NK-92 treated with Interleukin-12 subunit alpha and Interleukin-12 subunit beta, amount 100 ng/mL, for 24 hours (cell line): ENCODE measurements around the gene USP53.
"Not testable (repeated sequence)": the region's sequence is repeated elsewhere in the genome, so short reads cannot be mapped to it uniquely, and the experiment has no call there.

ENCODE experiments used
- DNase-seq: peaks from one replicate; lab custom pipeline; 2025; lab: John Stamatoyannopoulos, UW

USP53 gene

DNA sequence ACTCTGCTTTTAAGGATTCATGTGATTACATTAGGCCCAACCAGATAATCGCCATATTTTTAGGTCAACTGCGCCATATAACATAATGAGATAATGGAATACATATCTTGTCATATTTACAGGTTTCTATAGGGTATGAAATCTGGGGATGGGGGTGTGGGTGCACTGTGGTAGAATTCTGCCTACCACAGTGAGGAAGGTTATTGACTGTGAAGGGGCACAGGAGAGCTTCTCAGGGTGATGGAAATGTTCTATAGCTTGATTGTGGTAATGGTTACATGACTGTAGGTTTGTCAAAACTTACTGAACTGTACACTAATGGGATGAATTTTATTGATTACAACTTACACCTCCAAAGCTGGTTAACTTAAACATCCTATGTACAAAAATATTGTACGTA is 15.9 kb downstream of the USP53 start:
- no peak for DNase-seq

DNA sequence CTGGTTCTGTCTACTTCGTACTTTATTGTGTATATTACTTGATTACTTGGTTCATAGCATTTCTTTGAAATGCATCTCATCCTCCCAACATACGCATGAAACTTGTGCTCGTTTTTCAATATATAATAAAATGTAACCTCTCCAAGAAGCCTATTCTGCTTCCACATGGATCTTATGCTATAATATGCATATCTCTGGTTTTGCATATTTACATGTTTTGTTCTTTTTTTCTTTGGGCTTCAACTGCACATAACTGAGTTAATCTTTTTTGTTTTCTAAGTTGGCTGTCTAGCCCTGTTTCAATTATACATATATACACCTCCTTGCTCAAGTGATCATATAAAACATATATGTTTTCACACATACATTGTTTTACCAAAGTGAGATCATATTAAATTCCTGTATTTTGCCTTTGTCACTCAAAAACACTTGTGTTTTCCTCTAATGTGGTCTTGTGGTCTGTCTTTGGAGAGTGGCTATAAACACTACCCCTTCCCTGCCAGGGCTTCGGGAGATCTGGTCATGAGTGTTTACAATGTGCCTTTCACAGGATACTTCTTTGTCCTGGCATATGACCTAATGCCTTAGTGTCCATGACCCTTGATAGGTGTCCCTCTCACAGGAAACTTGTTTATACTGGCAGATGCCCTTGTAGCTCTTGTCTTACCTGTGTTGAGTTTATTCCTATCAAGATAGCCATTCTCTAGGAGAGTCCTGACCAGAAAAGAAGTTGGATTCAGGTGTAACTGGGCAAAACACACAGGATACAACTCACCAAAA is 17.6 kb downstream of the USP53 start:
- DNase-seq = no peak

DNA sequence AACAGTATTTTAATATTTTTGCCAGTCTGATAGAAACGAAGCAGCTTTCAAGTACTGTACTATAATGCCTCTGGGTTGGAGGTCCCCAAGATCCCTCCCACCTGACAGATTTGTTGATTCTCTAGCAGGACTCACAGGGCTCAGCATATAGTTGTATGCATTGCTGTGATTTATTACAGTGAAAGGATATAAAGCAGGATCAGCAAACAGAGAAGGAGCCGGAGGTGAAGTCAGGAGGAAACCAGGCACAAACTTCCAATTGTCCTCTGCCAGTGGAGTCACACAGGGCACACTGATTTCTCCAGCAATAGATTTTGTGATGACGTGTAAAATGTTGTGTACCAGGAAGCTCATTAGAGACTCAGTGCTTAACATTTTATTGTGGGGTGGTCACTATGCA is 19.0 kb downstream of the USP53 start:
- DNase-seq = no peak

DNA sequence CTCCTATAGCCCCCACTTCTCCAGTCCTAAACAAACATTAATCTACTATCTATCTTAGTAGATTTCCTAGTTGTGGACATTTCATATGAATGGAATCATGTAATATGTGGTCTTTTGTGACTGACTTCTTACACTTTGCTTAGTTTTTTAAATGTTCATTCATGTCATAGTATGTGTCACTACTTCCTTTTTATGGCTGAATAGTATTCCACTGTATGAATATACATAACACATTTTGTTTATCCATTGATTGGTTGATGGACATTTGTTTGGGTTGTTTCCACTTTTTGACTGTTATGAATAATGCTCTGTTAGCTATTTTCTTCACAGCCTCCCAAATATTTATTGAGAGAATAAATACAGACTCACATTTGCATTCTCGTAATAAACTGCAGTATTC is 19.8 kb downstream of the USP53 start:
- no peak for DNase-seq

DNA sequence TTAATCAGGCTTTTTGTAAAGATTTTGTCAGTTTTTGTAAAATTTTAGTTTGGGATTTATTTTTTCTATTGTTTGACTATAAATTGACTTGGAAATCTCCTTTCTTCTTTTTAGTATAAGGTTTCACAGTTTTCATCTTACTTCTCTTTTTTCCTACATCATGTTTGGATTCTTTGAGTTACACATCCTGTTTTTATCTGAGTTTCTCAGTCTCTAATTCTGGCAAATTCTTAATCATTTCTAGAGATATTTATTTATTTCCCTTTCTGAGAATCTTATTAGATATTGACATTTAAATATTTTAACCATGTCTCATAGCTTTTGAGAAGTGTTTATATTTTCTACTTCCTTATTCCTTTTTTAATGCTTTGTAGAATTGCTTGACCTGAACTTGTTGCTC is 20.7 kb downstream of the USP53 start:
- no peak for DNase-seq

DNA sequence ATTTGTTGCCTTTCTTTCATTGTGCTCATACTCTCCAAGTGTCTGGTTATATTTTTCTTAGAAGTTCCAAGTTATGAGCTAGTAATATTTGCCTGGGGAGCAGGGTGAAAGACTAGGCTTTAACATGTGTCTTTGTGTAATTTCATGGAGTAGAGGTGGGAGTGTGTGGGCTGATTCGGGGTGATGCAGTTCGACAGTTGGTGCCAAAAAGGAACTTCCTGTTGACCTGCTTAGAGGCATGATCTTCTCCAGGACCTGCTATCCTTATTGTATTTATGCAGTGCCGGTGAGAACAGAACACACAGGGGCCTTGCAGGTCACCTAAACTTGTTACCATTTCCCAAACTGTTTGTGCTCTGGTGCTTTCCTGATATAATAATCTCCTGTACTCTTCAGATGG is 21.2 kb downstream of the USP53 start:
- no peak for DNase-seq

DNA sequence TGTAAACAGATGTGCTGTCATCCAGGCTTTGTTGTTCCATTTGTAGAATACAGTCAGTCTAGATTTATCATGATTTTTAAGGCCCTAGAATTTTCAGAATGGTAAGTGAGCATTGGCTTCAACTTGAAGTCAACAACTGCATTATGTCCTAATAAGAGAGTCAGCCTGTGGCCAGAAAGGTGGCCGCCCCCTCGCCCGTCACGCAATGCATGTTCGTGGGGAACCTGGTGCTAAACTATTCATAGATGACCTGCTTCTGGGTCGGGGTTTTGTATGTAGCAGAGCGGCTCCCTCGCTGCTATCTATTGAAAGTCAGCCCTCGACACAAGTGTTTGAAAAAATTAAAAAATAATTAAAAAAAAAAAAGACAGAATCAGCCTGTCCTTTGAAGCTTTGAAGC is 24.7 kb downstream of the USP53 start:
- DNase-seq = no peak

DNA sequence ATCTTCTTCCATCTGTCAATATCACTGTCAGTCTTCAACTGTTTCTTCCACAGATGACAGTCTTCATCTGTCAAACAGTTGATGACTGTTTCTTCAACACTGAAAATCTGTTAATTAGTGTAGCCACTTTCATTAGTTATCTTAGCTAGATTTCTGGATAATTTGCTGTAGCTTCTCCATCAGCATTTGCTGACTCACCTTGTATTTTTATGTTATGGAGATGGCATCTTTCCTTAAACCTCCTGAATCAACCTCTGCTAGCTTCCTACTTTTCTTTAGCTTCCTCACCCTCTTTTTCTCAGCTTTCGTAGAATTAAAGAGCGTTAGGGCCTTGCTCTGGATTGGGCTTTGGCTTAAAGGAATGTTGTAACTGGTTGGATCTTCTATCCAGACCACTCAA is 25.1 kb downstream of the USP53 start:
- no peak for DNase-seq

DNA sequence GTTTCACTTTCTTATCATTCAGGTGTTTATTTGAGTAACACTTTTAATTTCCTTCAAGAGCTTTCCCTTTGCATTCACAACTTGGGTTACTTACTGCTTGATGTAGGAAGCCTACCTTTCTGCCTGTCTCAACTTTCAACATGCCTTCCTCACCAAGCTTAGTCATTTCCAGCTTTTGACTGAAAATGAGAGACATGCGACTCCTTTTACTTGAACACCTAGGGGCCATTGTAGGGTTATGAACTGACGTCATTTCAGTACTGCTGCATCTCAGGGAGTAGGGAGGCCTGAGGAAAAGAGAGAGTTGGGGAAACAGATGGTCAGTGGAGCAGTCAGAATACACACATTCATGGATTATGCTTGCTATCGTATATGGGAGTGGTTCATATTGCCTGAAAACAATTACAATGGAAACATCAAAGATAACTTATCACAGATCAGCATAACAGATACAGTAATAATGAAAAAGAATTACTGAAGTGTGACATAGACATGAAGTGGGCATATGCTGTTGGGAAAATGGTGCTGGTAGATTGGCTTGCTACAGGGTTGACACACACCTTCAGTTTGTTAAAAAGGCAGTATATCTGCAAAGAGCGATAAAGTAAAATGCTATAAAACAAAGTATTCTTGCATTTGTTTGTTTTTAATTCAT is 25.7 kb downstream of the USP53 start:
- no peak for DNase-seq

DNA sequence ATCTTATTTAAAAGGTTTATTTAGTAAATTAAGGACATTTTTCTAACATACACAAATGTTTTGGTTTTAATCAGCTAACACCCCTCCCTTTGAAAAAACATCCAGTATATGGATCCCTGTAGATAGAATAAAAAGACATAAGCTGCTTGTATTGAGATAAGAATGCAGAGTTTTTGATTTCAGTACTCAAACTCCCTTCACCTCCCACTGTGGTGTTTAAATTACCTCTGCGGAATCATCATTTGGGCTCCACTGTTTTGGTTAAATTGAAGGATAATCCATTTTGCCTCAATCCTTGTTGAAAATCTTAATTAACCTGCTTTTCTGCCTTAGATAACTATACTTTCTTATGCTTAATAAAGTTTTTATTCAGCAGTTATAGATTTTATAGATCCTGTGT is 27.6 kb downstream of the USP53 start:
- no peak for DNase-seq

DNA sequence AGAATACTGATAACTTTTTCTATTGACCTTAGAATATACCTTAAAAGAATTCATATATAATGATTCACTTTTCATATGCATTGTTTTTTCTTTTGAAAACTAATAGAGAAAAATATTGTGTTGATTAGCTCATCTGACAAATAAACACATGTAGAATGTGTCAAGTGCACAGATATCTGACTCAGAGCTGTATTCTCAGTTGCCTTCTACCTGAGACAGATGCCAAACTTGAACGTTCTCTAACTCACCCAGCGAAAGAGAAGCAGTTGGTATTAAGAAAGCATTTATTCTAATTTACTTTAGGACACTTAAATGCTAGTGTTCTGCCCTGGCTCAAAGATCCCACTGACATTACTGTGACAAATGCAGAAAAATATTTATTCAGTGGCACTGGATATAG is 28.1 kb downstream of the USP53 start:
- no peak for DNase-seq

DNA sequence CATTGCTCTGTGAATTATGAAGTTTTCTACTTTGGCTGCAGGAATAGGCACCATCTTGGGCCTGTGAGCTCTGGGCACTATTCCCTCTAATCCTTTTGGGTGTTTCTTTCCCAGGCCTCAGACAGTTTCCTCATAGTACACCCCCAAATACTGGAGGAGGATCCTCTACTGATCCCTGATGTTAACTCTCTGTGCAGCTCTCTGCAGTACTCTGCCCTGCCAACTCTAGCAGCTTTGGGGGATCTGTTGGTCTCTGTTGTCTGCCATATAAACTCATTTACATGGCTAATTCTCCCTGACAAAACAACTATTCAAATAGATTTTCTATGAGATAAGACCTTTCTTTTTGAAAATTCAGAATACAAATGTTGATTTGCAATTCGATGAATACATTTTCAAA is 29.9 kb downstream of the USP53 start:
- no peak for DNase-seq

DNA sequence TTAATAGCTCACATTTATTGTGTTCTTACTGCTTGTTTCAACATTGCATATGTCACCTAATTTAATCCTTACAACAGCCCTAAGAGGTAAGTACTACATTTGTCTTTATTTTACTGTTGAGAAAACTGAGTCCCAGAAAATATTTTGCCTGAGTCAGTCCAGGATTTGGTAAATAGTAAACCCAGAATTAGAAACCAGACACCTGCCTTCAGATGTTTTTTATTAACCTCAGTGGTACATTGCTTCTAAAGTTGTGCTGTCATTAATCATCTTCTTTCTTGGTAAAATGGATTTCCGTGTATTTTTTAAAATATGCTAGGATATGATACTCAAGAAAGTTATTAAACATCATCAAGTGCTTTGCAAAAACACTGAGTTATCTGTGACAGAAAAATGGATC is 31.4 kb downstream of the USP53 start:
- no peak for DNase-seq

DNA sequence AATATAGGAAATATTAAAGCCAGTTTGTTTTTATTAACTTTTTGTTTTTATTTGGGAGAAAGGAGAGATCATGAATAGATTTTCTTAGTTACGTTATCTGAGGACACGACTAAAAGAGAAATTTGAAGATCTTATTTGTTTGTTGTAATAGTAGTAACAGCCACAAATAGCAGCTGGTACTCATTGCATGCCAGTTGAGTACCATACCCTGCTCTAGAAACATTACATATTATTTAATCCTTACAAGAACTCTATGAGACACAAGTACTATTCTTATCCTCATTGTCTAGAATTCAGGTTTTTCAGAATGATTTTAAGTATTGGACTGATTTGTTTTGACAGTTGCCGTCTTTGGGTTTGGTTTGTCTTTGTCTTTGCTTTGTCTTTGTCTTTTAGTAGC is 31.8 kb downstream of the USP53 start:
- no peak for DNase-seq

DNA sequence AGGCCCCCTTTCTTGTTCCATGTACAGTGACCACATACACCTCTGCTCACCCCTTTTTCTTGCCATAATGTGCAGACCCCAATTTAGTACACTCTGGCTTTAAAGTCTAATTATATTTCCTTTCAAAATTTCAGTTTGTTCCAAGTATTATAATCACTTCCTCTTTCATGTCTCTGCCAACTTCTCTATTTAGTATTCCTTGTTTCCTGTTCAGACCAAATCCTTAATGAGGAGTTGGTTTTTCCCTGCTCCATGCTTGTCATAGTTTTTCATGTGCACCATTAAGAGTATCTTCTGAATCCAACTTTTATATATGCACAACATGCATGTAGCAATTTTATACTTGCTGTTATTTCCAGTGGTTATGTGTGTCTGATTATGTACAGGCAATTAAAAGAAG is 32.3 kb downstream of the USP53 start:
- DNase-seq = no peak

DNA sequence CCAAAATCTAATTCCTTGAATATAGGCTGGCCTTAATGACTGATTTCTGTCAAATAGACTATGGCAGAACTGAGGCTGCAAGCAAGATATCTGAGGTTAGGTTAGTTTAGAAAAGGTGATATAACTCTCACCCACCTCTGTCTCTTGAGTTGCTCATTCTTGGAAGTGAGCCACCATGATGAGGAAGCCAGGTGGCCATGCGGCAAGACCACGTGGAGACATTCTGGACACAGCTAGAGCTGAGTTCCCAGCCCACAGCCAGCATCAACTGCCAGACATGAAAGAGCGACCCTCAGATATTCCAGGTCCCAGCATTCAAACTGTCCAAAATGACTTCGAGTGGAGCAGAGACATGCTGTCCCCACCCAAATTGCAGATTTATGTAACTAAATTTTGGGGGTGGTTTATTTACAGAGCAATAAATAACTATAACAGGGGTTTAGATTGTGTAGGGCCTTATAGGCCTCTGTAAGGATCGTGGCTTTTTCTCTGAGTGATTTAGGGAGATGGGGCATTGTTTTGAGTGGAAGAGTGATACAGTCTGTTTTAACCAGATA is 33.7 kb downstream of the USP53 start:
- DNase-seq = no peak

DNA sequence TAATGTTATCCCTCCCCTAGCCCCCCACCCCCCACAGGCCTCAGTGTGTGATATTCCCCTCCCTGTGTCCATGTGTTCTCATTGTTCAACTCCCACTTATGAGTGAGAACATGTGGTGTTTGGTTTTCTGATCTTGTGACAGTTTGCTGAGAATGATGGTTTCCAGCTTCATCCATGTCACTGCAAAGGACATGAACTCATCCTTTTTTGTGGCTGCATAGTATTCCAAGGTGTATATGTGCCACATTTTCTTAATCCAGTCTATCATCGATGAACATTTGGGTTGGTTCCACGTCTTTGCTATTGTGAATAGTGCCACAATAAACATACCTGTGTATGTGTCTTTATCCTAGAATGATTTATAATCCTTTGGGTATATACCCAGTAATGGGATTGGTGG is 38.5 kb downstream of the USP53 start:
- DNase-seq = not testable (repeated sequence)

DNA sequence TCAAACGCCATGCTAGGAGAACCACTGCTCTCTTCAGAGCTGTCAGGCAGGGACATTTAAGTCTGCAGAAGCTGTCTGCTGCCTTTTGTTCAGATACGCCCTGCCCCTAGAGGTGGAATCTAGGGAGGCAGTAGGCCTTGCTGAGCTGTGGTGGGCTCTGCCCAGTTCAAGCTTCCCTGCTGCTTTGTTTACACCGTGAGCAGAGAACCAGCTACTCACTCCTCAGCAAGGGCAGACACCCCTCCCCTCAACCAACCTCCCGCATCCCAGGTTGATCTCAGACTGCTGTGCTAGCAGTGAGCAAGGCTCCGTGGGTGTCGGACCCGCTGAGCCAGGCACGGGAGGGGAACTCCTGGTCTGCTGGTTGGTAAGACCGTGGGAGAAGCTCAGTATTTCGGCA is 42.7 kb downstream of the USP53 start:
- not testable (repeated sequence) for DNase-seq

DNA sequence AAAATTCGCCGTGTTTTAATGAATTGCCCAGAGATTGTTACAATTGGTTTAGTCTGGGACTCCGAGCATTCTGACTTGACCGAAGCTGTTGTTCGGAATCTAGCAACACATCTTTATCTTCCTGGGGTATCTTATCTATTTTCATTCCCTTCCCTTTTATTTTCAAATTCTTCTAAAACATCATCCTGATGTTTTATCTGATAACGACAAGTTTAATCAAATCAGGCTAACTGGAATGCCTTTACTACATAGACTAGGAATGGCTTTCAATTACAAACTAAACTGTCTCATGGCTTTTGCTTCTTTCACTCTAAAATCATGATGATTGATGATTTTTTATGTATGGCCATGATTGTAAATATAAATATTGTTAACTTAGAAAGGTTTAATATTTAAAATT is 48.0 kb downstream of the USP53 start:
- DNase-seq = no peak

DNA sequence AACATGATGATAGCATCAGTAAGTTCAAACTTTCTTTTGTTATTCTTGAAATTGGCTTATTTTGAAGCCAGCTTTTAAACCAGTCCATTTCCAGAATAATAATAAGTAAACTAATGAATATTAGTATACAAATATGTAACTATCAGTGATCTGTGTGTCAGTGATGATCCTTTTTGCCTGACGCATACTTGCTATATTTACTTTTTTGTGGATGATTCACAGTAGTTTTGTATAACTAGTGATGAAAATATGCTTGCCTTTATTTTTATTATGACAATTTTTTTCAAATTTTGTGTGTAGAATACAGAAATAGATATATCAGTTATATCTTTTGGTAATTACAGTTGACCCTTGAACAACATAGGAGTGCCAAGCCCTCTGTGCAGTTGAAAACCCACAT is 49.5 kb downstream of the USP53 start:
- DNase-seq = no peak

DNA sequence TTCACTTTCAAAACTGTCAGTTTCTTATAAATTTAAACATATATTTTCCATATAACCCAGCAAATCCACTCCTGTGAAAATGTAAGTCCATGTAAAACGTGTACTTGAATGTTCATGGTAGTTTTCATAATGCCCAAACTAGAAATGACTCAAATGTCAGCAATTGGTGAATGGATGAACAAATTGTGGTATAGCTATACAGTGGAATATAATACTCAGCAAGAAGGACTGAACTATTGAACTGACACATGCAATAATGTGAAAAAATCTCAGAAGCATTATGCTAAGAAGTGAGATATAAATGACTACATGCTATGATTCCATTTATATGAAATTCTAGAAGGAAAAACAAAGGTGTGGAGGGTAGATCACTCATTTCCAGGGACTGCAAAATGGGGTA is 52.2 kb downstream of the USP53 start:
- DNase-seq = no peak

DNA sequence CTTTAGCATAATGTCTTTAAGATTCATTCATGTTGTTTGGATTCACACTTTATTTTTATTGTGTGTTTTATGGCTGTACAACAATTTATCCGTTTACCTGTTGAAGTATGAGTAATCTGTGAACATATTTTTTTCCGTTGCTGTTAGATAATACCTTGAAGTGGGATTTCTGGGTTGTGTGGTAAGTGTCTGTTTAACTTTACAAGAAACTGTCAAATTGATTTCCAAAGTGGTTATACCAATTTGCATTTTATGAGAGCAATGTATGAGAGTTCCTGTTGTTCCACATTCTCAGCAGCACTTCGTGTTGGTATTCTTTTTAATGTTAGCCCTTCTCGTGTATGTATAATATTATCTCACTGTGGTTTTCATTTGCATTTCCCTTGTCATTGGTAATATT is 53.6 kb downstream of the USP53 start:
- no peak for DNase-seq

DNA sequence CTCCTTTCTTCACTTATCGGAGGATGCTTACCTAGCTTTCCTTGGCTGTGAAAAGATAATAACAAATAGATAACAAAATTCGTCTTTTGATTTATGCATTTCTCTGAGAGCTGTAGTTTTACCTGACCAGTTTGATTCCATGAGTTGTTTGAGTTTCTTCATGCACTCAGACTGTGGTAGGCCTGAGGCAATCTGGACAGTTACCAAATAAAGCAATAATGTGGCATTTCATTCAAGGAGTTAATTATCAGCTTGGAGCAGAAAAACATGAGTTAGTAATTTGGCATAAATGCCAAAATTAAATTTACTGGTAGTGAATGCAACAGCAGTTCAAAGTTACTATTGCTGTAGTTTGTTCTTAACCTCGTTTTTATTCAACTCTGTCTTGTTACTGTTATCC is 56.0 kb downstream of the USP53 start:
- no peak for DNase-seq
